Aorta (tissue), 5 donors: ENCODE measurements around the gene RPS15A. TPM values are rescaled to one million over a fixed set of nuclear protein-coding genes. Genes with fewer than 3 reads are reported as not detected.

Experiments used
- ATAC-seq: fragments of 200-7000 bp; cut with Tn5 transposase; one replicate; pipeline ENCODE4 v1.9.1; 2022; ENCODE audit warnings: moderate library complexity; ENCODE audit not compliant: low FRiP score
- DNase-seq, 2 donors: peaks; one replicate each; pipeline ENCODE4 v3.0.0-alpha.2; 2020
- H3K27ac ChIP-seq, 2 donors: one replicate each; pipeline ENCODE4 v1.5.1; 2013; ENCODE audit warnings: low read length in 2 of 2, mild to moderate bottlenecking in 2 of 2, moderate library complexity in 2 of 2, control low read depth in 1 of 2, inconsistent platforms in 1 of 2, low read depth in 1 of 2
- H3K27me3 ChIP-seq, 2 donors: one replicate each; pipeline ENCODE4 v1.6.1; 2013; ENCODE audit warnings: control low read depth in 1 of 2, low read length in 1 of 2, mild to moderate bottlenecking in 1 of 2, moderate library complexity in 1 of 2; ENCODE audit not compliant: insufficient read depth in 2 of 2, control insufficient read depth in 1 of 2
- H3K36me3 ChIP-seq, 2 donors: one replicate each; pipeline ENCODE4 v1.6.1; 2013; ENCODE audit warnings: control low read depth in 1 of 2, low read length in 1 of 2, mild to moderate bottlenecking in 1 of 2; ENCODE audit not compliant: insufficient read depth in 2 of 2, control insufficient read depth in 1 of 2
- H3K4me1 ChIP-seq, 2 donors: one replicate each; pipeline ENCODE4 v1.6.1; 2013; ENCODE audit warnings: low read length in 2 of 2, control low read depth in 1 of 2, mild to moderate bottlenecking in 1 of 2, moderate library complexity in 1 of 2; ENCODE audit not compliant: insufficient read depth in 2 of 2, control insufficient read depth in 1 of 2
- H3K4me3 ChIP-seq, 2 donors: one replicate each; pipeline ENCODE4 v1.5.1; 2013; ENCODE audit warnings: low read length in 2 of 2, control low read depth in 1 of 2, mild to moderate bottlenecking in 1 of 2
- H3K9me3 ChIP-seq: one replicate; pipeline ENCODE4 v1.6.1; 2013; ENCODE audit warnings: mild to moderate bottlenecking, low read length; ENCODE audit not compliant: control insufficient read depth
- WGBS, 2 donors: extraction: QIAGEN DNeasy Blood & Tissue Kit; methylation state at CpG; one replicate each; pipeline ENCODE4 v1.1.7; 2013; 5-methylcytosine and 5-hydroxymethylcytosine counted together
- intact Hi-C, 2 donors: fragments of 100-400 bp; cut with DNase I; formaldehyde crosslinking; loops; one replicate each; pipeline versions ENCODE4 v1.14.2 to v1.15.0; 2022
- long read RNA-seq, 2 donors: library from polyadenylated mRNA; unstranded; transcript quantifications; one replicate each; pipeline ENCODE4 v2.0.0, GENCODE V29; 2020 to 2021
- polyA plus RNA-seq, 2 donors: library from polyadenylated mRNA; stranded (reverse); fragments of 200-250 nt; gene quantifications; one replicate each; pipeline ENCODE4 v1.2.3, GENCODE V29; 2013
- total RNA-seq, 2 donors: library from RNA; stranded (reverse); fragmentation: NEBNext Ultra II Directional; extraction: Animal tissue kit (Norgen Biotek cat#: 25700); gene quantifications; one replicate each; pipeline ENCODE4 v1.2.1, GENCODE V29; 2021
- donor health status: healthy with polysubstance abuse.
- donor health status: Bipolar disorder and iron deficiency.
- donor health status: DM: no; HTN: no; CAD: no.
- donor health status: DM: no; HTN: no; CAD: no.
- donor health status: DM: yes; HTN: yes; CAD: no.

RPS15A gene
- total RNA-seq (1,000 to 10,000 TPM in 1 of 2 donors, 100 to 1,000 TPM in 1; 879 to 1,023 TPM), polyA plus RNA-seq (1,000 to 10,000 TPM; 2,909 to 8,103 TPM)
- long read RNA-seq, donor 1, transcript RPS15A-201 (5 exons, 2,203 nt): minor isoform, 14 of 299 reads
- long read RNA-seq, donor 1, transcript RPS15A-203 (5 exons, 525 nt): major isoform, 245 of 299 reads
- long read RNA-seq, donor 1, partial matches to known transcripts: 36 of 299 reads
- long read RNA-seq, donor 1, other reads (novel, unspliced or antisense): 4 of 299 reads
- long read RNA-seq, donor 2, transcript RPS15A-203 (5 exons, 525 nt): major isoform, 215 of 242 reads
- long read RNA-seq, donor 2, transcript RPS15A-201 (5 exons, 2,203 nt): minor isoform, 20 of 242 reads
- long read RNA-seq, donor 2, partial matches to known transcripts: 3 of 242 reads
- long read RNA-seq, donor 2, other reads (novel, unspliced or antisense): 3 of 242 reads

DNA sequence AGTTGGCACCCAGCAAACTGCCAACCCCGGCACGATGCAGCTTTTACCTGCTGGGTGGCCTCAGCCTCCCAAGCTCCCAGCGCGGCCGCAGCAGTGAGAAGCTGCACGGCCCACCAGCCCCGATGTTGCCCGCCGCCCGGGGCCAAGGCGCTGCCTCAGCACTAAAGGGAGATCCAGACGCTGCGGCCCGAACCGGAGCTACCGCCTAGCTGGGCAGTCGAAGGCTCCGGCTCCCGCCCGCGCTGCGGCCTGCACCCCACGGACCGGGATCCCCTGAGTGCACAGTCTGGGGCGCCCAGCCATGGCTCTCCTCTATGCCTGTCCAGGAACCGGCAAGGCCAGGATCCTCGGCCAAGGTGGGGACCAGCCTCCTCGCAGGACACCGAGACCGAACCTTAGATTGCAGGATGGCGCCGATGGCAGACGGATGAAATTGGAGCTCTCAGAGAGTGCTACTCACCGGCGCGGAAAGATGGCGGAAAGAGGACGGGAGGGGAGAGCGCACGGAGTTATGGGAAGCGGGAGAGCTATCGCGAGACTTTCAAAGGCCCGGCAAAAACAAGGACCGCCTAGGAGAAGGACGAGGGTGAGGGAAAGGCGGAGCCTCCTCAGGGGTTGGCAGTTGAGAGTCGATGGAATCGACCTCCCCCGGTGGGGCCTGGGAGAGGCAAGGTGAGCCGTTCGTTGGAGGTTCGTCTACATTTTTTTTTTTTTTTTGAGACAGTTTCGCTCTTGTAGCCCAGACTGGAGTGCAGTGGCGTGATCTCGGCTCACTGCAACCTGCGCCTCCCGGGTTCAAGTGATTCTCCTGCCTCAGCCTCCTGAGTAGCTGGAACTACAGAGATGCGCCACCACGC, at the start of gene RPS15A:
RPS15A (minus strand) TSS at position 485 of the 857 bp plus-strand sequence. CDS start 1,221 bp downstream, outside the sequence.
- H3K27me3 ChIP-seq: no peaks in the 10 kb centered on the region
- intact Hi-C loops: loop anchor here in 1 of 2 donors (10.0 kb wide), 1 partner anchor 1495 kb away; no protein-coding TSS in a partner anchor
- peak within 1 kb of the TSS; percentile 46 to 58 for H3K4me3 ChIP-seq
- ATAC-seq: peak; percentile 99
- WGBS, 2 donors: 3% methylated on average over 60 of the region's 60 CpGs
- H3K4me1 ChIP-seq: peaks cover 0 to 12% of the 10 kb centered on the region in 2 donors
- peaks cover 2 to 4% of the 10 kb centered on the region in 2 donors for H3K36me3 ChIP-seq
- H3K27ac ChIP-seq: peak within 1 kb of the TSS; percentile 55 to 71
- DNase-seq: peak; percentile 95 to 97
- no peaks in the 10 kb centered on the region for H3K9me3 ChIP-seq

DNA sequence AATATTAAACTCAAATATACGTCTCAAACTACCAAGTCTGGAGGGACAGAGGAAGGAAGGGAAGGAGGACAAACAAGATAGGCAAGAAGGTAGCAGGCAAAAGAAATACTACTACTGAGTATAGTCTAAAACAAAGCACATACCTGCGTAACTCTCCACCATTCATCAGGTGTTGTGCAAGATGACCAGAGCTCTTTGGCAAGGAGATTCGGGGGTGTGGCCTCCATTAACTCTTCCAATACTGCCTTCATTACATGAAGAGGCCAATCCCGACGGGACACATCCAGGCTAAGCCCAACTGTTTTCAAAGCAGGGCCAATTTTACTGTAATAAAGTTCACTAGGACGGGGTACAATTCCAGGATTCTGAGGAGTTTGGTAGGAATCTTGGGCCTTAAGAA, 49.4 kb upstream of the RPS15A start:
- no peak for DNase-seq
- Histone ChIP-seq H3K27ac (no peak overlapping the region), H3K27me3 (no peaks in the 10 kb centered on the region), H3K4me1 (no peaks in the 10 kb centered on the region), H3K4me3 (no peak overlapping the region), H3K9me3 (no peaks in the 10 kb centered on the region), H3K36me3 (peaks cover 11 to 13% of the 10 kb centered on the region in 2 donors)
- 75 to 81% methylated on average over 6 of the region's 6 CpGs for WGBS, 2 donors
- no peak for ATAC-seq
- intact Hi-C loops: no loop called here

DNA sequence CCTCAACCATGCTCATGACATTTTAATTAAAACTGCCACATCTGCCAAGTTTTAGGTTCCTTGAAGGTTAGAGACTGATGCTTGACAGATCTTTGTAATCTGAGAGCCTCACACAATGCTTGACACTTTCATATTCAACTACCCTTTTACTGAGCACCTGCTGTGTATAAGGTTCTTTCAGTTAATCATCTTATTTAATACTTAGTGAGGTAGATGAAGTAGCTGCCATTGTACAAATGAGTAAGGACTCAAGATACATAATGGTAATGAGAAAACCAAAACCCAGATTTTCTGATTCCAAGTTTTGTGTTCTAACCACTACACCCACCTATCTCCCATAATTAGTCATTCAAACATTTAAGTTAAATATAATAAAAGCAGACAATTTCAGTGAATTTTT, 46.6 kb upstream of the RPS15A start:
- Histone ChIP-seq H3K27ac (no peak overlapping the region), H3K36me3 (peaks cover 13 to 19% of the 10 kb centered on the region in 2 donors), H3K27me3 (no peaks in the 10 kb centered on the region), H3K4me3 (no peak overlapping the region), H3K4me1 (peaks cover 0 to 1% of the 10 kb centered on the region in 2 donors), H3K9me3 (no peaks in the 10 kb centered on the region)
- intact Hi-C loops: no loop called here
- no peak for DNase-seq
- ATAC-seq: no peak

DNA sequence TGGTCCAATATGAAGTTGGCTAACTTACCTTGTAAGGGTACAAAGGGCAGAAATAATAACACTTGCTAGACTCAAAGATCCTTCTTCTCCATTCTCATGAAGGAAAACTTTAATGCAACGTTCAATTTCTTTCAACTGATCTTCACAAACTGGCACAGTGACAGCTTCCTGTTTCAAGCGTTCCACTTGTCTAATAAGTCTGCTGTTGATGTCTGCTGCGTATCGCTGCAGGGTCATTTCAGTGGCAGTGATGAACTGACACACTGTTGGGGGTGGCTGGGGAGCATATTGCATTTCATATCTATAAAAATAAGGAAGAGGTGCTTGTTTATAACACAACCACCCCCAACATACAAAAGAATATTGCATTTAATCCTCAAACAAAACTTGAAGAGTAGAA, 44.7 kb upstream of the RPS15A start:
- intact Hi-C loops: no loop called here
- H3K27ac ChIP-seq: no peak overlapping the region
- H3K4me3 ChIP-seq: no peak overlapping the region
- no peaks in the 10 kb centered on the region for H3K9me3 ChIP-seq
- peaks cover 0 to 1% of the 10 kb centered on the region in 2 donors for H3K4me1 ChIP-seq
- H3K27me3 ChIP-seq: no peaks in the 10 kb centered on the region
- peaks cover 15 to 17% of the 10 kb centered on the region in 2 donors for H3K36me3 ChIP-seq
- DNase-seq: no peak
- no peak for ATAC-seq
- WGBS, 2 donors: 68 to 73% methylated on average over 4 of the region's 4 CpGs

DNA sequence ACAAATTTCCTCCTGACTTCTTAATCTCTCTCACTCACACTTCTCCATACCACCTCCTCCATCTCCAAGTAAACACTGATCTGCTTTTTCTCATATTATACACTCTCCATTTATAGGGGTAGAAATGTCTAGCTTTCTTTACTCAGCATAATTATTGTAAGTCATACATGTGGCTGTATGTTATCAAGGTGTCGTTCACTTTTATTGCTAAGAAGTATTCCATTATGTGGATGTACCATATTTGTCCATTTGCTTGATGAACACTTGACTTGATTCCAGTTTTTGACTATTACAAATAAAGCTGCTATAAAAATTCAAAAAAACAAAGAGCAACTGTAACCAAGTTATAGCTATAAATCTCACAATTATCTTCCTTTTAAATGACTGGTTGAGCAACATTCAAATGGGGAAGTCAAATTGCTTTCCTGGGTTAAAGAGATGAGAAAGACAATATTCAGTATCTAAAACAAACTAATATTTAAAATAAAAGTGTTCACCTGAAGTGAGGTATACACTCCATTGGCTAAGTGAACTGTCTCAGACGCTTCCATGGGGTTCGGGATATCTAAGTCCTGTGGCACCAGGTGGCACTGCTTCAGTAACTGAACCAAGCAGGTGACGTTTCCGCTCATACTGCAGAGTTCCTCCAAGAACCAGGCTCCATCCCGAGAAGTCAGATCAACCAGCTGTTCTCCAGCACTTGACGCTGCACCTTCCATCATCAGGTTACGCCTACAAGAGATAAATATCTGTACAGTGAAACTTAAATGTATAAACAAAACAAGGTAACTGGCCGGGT, 43.8 kb upstream of the RPS15A start:
- intact Hi-C loops: no loop called here
- 86 to 91% methylated on average over 9 of the region's 9 CpGs for WGBS, 2 donors
- DNase-seq: no peak
- Histone ChIP-seq H3K4me3 (no peak overlapping the region), H3K27ac (no peak overlapping the region), H3K27me3 (no peaks in the 10 kb centered on the region), H3K9me3 (no peaks in the 10 kb centered on the region), H3K4me1 (peaks cover 0 to 1% of the 10 kb centered on the region in 2 donors), H3K36me3 (peaks cover 12 to 19% of the 10 kb centered on the region in 2 donors)
- no peak for ATAC-seq

DNA sequence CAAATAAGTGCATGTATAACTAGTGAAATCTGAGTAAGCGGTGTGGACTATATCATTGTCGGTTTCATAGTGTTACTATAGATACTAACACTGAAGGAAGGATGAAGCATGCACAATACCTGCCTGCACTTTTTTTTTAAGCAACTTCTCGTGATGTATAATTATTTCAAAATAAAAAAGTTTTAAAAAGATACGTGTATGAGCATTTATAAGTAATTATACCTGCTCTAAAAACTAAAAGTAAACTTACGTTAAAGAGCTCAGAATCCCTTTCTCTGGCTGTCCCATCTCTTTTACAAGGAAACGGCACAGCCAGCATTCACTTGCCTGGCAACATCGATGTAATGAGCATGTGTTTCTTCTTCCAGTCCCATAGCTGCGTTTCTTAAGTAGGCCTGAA, 42.5 kb upstream of the RPS15A start:
- H3K27ac ChIP-seq: no peak overlapping the region
- peaks cover 12 to 17% of the 10 kb centered on the region in 2 donors for H3K36me3 ChIP-seq
- H3K9me3 ChIP-seq: no peaks in the 10 kb centered on the region
- no peak overlapping the region for H3K4me3 ChIP-seq
- peaks cover 0 to 1% of the 10 kb centered on the region in 2 donors for H3K4me1 ChIP-seq
- 89 to 92% methylated on average over 8 of the region's 8 CpGs for WGBS, 2 donors
- DNase-seq (no peak), ATAC-seq (no peak)
- intact Hi-C loops: no loop called here
- H3K27me3 ChIP-seq: no peaks in the 10 kb centered on the region

DNA sequence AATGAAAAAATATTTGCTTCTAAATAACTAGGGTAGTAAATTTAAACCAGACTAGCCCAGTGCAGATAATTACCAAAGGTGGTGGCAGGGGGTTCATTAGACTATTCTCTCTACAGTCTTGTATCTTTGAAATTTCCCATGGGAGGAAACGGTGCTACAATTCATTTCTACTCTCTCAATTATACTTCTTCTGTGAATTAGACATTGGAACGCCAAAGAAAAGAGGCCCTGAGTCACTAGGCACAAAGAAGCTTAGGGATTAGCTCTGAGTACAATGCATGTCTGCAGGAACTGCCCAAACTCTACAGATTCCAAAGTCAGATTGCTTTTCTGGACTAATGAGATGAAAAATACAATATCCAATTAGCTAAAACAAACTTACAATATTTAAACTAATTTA, 41.9 kb upstream of the RPS15A start:
- intact Hi-C loops: no loop called here
- DNase-seq: no peak
- peaks cover 9 to 17% of the 10 kb centered on the region in 2 donors for H3K36me3 ChIP-seq
- H3K27ac ChIP-seq: no peak overlapping the region
- H3K9me3 ChIP-seq: no peaks in the 10 kb centered on the region
- 77 to 89% methylated on average over 2 of the region's 2 CpGs for WGBS, 2 donors
- no peaks in the 10 kb centered on the region for H3K27me3 ChIP-seq
- no peak for ATAC-seq
- H3K4me3 ChIP-seq: no peak overlapping the region
- H3K4me1 ChIP-seq: peaks cover 0 to 1% of the 10 kb centered on the region in 2 donors

DNA sequence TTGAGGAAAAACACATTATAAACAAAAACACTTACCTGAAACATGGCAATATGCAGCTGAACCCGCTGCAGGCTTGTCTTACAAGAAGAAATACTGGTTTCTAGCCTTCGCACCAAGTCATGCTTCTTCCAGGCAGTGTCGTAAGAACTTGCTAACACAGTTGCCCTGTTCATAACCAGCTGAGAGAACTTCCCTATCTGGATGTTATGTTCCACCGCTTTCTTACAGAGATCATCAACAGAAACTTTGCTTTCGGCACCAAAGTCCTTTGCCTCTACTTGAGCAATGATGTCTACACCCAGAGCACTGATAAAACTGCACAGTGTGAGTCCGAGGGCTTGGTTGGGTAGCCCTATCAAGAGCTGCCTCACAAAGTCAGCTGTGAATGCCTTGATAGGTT, 39.1 kb upstream of the RPS15A start:
- WGBS, 2 donors: 95 to 98% methylated on average over 6 of the region's 6 CpGs
- peaks cover 0 to 1% of the 10 kb centered on the region in 2 donors for H3K4me1 ChIP-seq
- no peak overlapping the region for H3K27ac ChIP-seq
- H3K9me3 ChIP-seq: no peaks in the 10 kb centered on the region
- intact Hi-C loops: no loop called here
- no peak for DNase-seq
- H3K4me3 ChIP-seq: no peak overlapping the region
- H3K36me3 ChIP-seq: peaks cover 4 to 9% of the 10 kb centered on the region in 2 donors
- H3K27me3 ChIP-seq: no peaks in the 10 kb centered on the region
- ATAC-seq: no peak
